Stimulated activated CD8-positive, alpha-beta memory T cell treated with anti-CD3 and anti-CD28 coated beads, Interleukin-4, amount 100 ng/mL, for 4 hours (primary cell): ENCODE results near the gene SLC10A3.

Experiments
- DNase-seq, 2 donors: peaks; one replicate each; pipeline ENCODE4 v3.0.0-alpha.2; 2020; ENCODE audit warnings: low read depth in 2 of 2, low spot score in 1 of 2

Gene SLC10A3

GRCh38 chrX:154441564-154441963 lies 48.9 kb downstream of the SLC10A3 start:
- DNase-seq = no peak

- DNase-seq = no peak
Measured at GRCh38 chrX:154440623-154441357, 49.6 kb downstream of the SLC10A3 start.

- no peak for DNase-seq
Measured at GRCh38 chrX:154439841-154440240, 50.6 kb downstream of the SLC10A3 start.

GRCh38 chrX:154437971-154438893 lies 52.2 kb downstream of the SLC10A3 start:
- DNase-seq = no peak
